MM.1S (cell line): Measurements from ENCODE around the gene NUB1.

Source experiments
- CTCF ChIP-seq: fragments of 300-600 bp; sonication (generic); IDR thresholded peaks from 2 replicates; pipeline ENCODE4 v1.5.1; 2016; ENCODE audit warnings: antibody characterized with exemption, low read length, mixed read lengths
- EZH2 ChIP-seq: fragments of 300-600 bp; sonication (generic); optimal IDR thresholded peaks from 2 replicates; pipeline ENCODE3; 2017; ENCODE audit warnings: low read depth, mild to moderate bottlenecking, antibody characterized with exemption, low read length, mixed read lengths

DNA sequence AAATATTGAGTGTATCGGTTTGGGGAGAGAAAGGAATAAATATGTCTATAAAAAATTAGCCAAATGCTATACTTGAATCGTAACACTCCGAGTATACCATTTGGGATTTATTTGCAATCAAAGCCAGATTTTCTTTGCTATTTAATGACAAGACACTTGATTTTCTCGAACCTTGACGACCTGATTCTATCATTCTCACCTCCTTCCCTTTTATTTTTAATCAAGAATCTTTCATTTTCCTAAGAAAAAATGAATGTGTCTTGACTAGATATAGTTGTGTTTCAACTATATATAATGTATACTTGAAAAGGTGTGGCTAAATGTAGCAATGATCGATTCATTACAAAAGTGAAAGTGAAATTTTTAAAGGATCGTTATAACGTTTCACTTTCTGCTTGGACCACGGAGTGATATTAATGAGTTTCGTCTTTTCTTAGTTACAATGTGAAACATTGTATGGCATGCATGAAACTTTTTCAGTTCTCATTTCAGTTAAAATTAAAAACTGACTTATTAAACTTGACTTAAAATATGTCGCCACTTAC is 562 bp downstream of the NUB1 start:
- TF ChIP-seq CTCF, result no peak; the same call in 1 of the 2 replicates
- no peak for TF ChIP-seq EZH2
